Stimulated activated CD4-positive, alpha-beta T cell treated with anti-CD3 and anti-CD28 coated beads, Interleukin-4, amount 100 ng/mL, for 48 hours (primary cell): ENCODE measurements around the gene LGALS3BP.

Source experiments
- DNase-seq, 2 donors: peaks; one replicate each; pipeline ENCODE4 v3.0.0-alpha.2; 2020; ENCODE audit warnings: low read depth in 2 of 2

Gene LGALS3BP

DNA sequence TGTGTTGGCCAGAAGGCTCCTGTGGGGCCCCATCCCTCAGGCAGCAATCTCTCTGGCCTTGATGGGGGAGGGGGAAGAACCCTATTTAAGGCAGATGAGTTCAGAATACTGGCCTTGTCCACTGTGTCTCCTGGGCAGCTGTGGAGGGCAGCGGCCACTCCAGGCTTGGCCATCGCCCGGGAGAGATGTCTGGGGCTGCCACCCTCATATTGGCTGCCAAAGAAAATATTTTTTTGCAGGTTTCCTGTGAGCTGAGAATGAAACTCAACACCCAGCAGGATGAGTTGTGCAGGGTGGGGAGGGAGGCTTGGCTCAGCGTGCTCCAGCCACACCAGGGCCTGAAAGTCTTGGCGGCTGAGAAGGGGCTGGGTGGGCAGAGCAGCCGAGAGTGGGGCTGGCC is 40.1 kb downstream of the LGALS3BP start:
- no peak for DNase-seq

DNA sequence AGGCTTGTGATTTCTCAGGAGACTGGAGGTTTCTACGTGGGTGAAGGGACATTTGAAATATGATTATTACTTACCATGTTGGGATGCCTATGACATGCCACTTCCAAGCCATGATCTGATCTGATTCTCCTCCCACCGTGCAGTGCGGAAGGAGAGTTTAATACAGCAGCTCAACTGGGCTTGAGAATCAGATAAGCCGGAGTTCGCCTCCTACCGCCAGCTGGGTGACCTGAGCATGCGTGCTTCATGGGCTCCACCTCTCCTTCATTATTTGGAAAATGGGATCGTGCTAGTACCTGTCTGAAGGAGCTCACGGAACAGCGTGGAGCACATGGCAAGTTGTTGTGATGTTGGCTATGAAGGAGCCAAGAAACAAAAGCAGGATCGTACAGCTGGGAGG is 42.2 kb downstream of the LGALS3BP start:
- no peak for DNase-seq

DNA sequence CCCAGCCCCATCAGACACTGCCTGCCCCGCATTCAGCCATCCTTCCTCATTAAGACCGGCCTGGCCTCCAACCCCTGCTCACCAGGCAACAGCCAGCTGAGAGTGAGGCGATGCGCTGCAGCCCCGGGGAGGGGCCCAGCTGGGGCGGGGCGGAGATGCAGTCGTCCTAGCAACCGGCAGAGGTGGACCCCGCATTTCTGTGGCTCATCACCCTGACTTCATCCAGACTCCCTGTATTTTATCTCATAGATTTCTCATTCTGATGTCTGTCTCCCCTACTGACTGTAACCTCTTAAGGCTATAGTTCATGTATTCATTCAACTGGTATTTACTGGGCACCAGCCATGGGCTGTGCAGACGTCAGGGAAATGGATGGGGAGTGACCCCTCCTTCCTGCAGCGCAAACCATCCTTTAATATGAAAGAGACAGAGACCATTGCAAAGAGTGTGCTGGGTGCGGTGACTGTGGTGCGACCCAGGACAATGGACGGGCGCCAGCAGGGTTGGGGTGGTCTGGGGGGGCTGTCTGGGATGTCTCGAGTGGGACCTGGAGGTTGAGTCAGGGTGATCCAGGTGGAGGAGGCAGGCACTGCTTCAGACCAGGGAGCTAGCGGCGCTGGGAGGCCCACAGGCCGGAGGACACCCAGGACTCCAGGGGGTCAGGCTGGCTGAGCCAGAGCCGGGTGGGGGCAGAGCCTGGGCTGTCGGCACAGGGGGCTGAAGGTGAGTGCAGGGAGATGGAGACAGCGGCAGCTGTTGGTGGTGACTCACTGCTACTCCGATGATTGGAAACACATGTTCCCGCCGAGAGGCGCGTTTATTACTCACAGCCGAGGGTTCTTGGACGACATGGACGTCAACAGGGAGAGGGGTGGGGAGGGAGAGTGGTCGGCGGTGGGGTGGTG is 44.1 kb downstream of the LGALS3BP start:
- DNase-seq, result no peak

DNA sequence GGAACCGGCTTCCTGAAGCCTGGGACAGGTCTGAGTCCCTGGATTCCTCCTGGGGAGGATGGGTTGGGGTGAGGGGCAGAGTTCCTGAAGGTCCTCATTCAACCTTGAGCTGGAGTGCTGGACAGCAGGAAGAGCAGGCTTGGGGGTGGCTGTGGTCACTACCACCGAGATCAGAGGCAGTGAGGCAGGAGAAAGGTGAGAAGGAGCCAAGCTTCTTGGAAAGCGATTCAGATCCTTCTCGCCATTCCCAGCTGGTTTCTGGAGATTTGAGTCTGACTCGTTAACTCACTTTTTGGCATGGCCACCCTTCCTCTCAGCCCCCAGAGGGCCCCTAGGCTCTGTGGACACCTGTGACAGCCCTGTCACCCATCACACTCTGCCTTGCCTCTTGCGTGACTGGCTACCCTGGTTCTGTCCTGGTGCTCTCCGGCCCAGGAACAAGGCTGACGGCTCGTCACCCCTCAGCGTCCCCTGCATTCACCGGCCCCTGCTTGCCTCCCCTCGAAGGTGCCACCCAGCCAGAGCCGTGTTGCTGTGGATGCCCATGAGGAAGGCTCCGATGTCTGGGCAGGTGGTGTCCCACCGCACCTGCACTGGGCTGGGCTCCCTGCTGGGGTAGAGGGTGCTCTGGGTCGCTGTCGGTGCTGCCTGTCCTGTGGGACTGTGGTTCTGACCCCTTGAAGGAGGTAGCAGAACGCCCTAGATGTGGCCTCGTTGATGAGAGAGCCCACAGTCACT is 44.9 kb downstream of the LGALS3BP start:
- no peak for DNase-seq

DNA sequence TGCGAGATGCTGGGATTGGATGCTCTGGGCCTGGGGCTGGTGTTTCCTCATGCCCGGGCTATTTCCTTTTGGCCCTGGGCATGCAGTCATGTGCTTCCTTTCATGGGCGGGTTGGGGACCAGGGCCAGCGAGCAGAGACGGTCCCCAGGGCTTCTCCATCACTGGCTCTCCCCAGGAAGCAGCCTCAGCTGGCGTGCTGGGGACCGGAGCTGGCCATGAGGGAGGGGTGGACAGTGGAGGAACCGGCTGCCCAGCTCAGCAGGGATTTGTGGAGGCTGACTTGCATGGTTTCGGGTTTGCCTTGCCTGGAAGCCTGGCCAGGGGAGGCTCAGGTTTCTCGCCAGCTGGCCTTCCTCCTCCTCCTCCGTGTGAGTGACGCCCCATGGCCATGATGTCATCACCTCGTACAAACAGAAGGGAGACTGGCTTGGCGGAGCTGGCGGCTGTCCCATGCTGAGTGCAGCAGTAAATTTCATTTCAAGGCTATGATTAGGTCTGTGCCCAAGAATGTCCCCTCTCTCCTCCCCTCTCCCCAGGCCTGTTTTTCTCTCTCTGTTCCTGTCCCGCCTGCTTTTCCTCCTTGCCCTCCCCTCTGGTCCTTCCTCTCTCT is 45.7 kb downstream of the LGALS3BP start:
- no peak for DNase-seq

DNA sequence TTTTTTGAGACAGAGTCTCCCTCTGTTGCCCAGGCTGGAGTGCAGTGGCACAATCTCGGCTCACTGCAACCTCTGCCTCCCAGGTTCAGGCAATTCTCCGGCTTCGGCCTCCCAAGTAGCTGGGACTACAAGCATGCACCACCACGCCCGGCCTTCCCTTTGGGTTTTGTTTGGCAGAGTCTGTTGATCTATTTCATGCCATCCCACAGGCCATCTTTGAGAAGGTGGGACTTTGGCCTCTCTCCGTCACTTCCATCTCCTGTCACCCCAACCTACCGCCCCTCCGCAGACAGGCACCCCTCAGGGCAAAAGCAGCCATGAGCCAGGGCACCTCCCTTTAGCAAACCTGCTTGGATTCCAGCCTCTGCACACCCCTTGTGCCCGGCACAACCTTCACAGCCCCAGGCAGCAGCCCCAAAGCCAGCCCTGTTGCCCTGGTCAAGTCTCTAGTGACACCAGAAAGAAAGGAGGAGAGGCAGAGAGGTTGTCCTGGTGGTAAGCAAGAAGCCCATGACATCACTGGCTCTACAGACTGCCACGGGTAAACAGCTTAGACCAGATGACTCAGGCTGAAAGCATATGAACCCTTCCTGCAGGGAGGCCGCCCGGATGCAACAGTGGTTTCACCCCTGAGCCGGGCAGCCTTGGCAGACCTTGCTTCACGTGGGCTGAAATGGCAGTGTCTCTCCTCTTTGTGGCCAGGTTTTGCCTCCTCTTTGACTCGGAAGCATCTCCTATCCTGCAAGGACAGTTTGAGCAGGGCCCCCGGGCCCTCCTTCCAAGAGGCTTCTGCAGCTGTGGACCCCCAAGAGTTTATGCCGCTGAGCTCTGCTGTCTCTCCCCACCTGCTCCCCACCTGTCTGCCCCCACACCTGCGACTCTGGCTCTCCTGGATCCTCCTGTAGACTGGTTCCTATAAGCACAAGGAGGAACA is 46.4 kb downstream of the LGALS3BP start:
- DNase-seq, result peak; percentile 4 to 28

DNA sequence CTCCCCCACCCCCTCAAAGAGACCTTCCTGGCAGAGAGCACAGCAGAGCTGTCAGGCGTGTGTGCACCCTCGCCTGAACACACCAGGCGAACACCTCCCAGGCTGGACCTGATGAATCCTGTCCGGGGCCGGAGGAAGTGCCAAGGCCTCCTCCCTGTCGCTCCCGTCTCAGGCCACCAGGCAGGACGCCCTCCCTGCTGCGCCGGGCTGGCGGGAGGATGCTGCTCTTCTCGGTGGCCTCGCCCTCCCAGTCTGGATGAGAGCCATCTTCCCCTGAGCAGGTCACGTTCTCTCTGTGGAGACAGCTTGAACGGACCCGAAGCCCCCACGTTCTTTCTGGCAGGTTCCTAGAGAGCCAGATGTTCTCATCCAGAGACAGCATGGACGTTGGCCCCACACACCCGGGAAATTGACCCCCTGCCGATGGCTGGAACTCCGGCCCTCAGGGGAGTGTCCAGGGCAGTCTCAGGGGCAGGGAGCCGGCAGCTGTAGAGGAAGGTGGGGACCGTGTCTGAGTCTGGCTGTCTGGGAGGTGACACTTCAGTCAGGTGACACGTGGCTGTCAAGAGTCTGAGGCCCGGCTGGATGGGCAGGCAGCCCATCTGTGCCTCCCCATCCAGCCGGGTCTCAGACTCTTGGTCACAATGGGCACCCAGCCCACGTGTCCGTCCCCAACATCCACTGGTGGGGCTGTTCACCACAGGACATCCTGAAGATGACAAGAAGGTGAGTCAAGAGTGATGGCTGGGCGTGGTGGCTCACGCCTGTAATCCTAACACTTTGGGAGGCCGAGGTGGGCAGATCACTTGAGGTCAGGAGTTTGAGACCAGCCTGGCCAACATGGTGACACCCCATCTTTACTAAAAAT is 49.6 kb downstream of the LGALS3BP start:
- DNase-seq, result no peak

DNA sequence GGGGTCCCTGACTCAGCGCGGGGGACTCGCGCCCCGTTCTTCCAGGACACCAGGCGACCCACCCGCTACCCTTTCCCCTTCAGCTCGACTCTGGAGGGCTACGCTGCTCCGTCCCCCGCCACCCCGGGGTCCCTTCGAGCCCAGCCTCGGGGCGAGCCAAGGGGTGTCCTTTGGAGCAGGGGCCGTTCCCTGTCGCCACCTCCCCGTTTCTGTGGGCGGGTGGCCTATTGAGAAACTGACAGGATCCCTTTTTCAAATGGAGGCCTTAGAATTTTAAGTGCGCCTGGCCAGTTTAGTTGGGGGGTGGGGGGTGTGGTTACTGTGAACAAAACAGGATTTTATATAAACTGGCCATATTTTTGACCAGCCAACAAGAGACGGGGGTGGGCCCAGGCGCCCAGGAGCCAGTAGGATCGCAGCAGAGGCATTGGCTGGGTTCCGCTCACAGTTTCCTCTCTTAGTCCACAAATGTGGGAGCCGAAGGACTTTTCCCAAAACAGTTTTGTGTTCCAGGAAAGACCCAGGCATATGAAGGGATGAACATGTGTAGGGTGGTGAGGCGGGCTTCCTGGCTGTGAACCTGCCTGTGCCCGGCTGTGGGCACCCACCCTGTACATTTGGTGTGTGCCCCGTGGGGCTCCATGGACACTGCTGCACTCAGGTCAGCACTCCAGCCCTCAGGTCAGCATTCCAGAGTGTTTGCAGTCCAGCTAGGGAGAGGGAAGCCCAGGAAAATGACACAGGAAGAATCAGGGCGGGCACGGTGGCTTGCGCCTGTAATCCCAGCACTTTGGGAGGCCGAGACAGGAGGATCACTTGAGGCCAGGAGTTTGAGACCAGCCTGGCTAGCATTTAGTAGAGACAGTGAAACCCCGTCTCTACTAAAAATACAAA is 53.8 kb downstream of the LGALS3BP start:
- no peak for DNase-seq

DNA sequence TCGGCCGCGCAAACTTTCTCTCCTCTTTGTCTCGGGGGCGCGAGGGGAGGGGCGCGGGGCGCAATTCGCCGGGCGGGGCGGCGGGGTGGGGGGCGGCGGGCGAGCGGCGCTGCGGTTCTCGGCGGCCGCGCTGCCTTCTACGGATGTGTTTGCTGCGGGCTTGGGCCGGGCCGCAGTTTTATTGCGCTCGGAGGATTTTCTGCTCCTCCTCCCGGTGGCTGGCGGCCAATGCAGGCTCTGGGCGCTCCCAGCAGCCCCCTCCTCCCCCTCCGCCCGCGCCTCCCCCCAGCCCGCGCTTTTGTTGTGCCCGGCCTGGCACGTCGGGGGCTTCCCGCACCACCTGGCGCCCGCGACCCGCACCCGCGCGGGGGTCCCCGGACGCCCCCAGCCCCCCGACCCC is 54.5 kb downstream of the LGALS3BP start, which contains the start of gene TIMP2:
Gene TIMP2, minus strand, starts transcription at position 154 of the 400 bp plus-strand sequence. CDS start 299 bp downstream, outside the sequence.
- DNase-seq, result peak; percentile 46 to 51

DNA sequence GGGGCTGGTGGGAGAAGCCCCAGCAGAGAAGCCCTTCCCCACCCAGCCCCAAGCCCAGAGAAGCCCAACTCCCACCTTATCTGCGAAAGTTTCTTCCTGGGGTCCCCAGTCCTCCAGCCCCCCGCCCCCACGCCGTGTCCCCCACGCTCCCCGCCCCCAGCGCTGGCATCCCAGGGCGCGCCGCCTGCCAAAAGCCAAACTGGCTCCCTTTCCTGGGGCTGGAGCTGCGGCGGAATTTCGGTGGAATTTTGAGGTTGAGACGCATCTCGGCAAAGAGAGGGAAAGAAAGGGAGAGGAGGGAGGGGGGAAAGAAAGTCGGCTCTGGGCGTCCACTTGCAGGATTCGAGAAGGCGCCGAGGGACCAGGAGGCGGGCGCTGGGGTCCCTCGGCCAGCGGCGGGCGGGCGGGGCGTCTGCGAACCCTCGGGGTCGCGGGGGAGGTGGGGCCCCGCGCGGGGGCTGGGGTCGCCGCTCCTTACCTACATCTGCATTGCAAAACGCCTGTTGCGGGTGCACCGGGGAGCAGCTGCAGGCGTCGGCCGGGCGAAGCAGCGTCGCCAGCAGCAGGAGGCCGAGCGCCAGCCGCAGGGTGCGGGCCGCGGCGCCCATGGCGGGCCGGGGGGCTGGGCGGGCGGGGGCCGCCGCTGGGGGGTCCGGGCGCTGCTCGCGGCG is 55.1 kb downstream of the LGALS3BP start:
- DNase-seq, result no peak

DNA sequence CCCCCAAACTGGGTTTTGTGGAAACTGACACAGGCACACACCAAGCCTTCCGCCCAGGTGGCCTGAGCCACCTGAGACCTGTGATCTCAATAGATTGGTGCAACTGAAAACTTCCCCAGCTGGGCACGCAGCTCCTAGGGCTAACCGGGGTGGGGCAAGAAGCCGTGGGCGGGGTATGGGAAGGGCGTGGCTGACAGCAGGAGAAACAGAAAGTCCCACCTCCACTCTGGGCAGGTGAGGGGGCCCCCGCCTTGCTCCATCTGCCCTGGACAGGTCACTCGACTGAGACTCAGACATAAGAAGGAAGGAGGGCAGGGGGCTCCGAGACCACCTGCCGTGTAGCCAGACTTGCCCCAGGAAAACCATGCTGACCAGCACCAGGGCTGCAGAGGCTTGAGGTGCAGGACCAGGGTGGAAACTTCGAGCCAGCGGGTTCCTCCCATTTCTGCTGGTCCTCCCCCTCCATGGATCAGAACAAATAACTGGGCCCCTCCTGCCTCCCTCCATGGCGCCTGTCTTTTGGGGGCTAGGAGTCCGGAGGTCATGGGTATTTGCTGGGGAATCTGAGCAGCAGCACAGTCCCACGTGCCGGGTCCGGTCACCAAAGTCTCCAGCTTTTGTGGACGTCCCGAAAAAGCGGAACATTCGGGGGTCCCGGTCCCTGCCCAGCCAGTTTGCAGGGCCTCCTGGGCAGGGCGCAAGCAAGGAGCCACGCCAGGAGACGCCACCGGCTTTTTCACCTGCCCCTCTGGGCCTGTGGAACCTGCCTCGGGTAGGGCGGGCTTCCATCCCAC is 55.9 kb downstream of the LGALS3BP start:
- peak; percentile 31 to 42 for DNase-seq

DNA sequence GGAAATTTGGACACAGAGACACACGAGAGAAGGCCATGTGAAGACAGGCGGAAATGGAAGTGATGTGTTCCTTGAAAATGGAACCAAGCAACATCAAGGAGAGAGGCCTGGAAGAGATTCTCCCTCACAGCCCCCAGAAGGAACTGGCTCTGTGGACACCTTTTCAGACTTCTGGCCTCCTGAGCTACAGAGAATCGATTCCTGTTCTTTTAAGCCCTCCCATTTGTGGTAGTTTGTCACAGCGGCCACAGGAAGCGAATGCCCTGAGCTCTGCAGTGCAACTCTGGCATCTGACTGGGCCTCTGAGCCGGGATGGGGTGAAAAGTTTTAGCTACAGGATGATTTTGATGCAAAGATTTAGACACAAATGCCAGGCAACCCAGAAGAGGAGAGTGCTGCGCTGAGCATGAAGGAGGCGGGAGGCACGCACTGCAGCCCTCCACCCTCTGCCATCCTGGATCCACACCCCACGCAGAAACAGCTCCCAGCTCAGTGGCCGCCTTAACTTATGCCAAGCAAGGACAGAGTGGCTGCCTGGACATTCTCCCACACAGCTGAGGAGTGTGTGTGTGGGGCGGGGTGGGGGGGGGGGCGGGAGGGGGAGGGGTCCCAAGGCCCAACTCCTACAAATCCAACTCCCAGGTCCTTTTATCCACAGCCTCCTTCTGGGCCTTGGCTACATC is 56.8 kb downstream of the LGALS3BP start:
- DNase-seq, result no peak

DNA sequence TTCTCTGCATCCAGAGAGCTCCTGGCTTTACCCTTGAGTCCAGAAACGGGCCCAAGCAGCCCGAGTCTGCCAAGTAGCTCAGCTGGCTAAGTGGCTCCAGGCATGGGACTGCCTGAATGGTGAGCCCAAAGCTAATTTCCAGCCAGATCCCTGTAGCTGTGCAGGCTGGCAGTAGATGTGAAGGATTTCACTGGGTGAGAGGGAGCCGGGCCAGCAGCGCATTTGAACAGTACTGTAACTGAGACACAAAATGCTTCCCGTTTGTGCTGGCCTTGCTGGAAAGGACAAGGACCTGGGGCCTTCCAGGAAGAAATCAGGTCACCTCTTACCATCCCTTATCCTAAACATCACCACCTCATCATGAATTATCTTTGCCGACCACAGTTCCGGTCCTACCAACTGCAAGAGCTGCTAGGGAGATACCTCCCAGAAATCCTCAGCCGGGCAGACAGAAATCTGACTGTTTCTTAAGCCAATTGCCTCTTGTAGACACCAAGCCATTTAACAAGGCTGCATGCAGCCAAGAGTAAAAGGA is 58.2 kb downstream of the LGALS3BP start:
- no peak for DNase-seq
